Calu3 (cell line): ENCODE data around the gene SLC22A14. TPM values are rescaled to one million over a fixed set of nuclear protein-coding genes. Genes with fewer than 3 reads are reported as not detected.

Source experiments
- BruUV-seq: library from RNA; stranded (reverse); fragments of 400-500 nt; replicated peaks from 2 replicates; lab custom pipeline; 2021; lab: Mats Ljungman, UMichigan
- CTCF ChIA-PET: fragments of 300-600 bp; sonication (Branson Sonifier 250); formaldehyde crosslinking; loops from one replicate; lab custom pipeline; 2022; ENCODE audit warnings: antibody characterized with exemption; lab: Charles Lee
- DNase-seq: peaks from one replicate; pipeline ENCODE4 v3.0.0; 2022
- H3K27ac Mint-ChIP-seq: one replicate; pipeline ENCODE4 v1.8.0; 2022; ENCODE audit warnings: mixed read lengths; ENCODE audit not compliant: unreplicated experiment
- H3K27me3 Mint-ChIP-seq: one replicate; pipeline ENCODE4 v1.8.0; 2022; ENCODE audit warnings: mixed read lengths; ENCODE audit not compliant: unreplicated experiment
- H3K36me3 Mint-ChIP-seq: one replicate; pipeline ENCODE4 v1.8.0; 2022; ENCODE audit warnings: mild to moderate bottlenecking, moderate library complexity, mixed read lengths; ENCODE audit not compliant: insufficient read depth, unreplicated experiment
- H3K4me1 Mint-ChIP-seq: one replicate; pipeline ENCODE4 v1.8.0; 2022; ENCODE audit warnings: mild to moderate bottlenecking, low read depth, mixed read lengths; ENCODE audit not compliant: unreplicated experiment
- H3K4me3 Mint-ChIP-seq: one replicate; pipeline ENCODE4 v1.8.0; 2022; ENCODE audit warnings: mild to moderate bottlenecking, low read depth, moderate library complexity, mixed read lengths; ENCODE audit not compliant: unreplicated experiment
- H3K9me3 Mint-ChIP-seq: one replicate; pipeline ENCODE4 v1.8.0; 2022; ENCODE audit warnings: low read depth, mixed read lengths; ENCODE audit not compliant: unreplicated experiment
- CTCF ChIP-seq: fragments of 200-600 bp; IDR thresholded peaks from one replicate; pipeline ENCODE4 v1.8.0; 2022; ENCODE audit warnings: antibody characterized with exemption; ENCODE audit not compliant: unreplicated experiment
- intact Hi-C: fragments of 100-400 bp; cut with micrococcal nuclease; formaldehyde crosslinking; loops from one replicate; pipeline ENCODE4 v1.10.0; 2022; ENCODE audit not compliant: unreplicated experiment
- total RNA-seq: library from RNA; stranded (reverse); gene quantifications from 2 replicates; pipeline ENCODE4 v1.2.3, GENCODE V29; 2022

The SLC22A14 gene
- total RNA-seq, 1 experiment from 2014 or later: 1.8 TPM

GRCh38 chr3:38276081-38276916 lies 5.8 kb upstream of the SLC22A14 start:
- TF ChIP-seq CTCF: no peak
- no TSS peak for BruUV-seq
- intact Hi-C loops: no loop called here
- no peaks in the 10 kb centered on the region for H3K9me3 Mint-ChIP-seq
- H3K4me1 Mint-ChIP-seq: no peaks in the 10 kb centered on the region
- H3K4me3 Mint-ChIP-seq: no peak overlapping the region
- CTCF ChIA-PET: no interaction called here
- no peaks in the 10 kb centered on the region for H3K27me3 Mint-ChIP-seq
- no peak for DNase-seq
- H3K36me3 Mint-ChIP-seq: peaks cover 6% of the 10 kb centered on the region
- no peak overlapping the region for H3K27ac Mint-ChIP-seq

DNA sequence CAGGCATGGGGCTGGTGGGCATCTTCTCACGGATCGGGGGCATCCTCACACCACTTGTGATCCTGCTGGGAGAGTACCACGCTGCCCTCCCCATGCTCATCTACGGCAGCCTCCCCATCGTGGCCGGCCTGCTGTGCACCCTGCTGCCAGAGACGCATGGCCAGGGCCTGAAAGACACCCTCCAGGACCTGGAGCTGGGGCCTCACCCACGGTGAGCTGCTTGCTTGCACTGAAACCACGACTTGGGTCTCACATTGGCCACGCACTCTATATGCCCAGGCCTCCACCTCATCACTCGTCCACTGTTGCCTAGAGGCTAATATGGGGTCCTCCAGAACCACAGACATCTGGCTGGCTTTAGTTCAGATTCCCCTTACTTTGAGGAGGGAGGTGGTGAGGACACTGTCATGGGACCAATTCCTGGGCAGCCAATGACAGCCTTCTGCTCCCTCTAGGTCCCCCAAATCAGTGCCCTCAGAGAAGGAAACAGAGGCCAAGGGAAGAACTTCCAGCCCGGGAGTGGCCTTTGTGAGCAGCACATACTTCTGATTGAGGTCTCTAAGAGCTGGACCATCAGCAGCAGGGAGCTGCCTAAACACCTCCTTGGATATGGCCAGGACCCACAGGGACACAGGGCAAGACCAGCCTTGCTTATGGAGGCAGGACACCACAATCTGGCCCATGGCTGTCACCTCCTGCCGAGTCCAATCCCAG lies 5.0 kb upstream of the SLC22A14 start:
- no peaks in the 10 kb centered on the region for H3K9me3 Mint-ChIP-seq
- no peak for TF ChIP-seq CTCF
- no peaks in the 10 kb centered on the region for H3K27me3 Mint-ChIP-seq
- CTCF ChIA-PET: no interaction called here
- DNase-seq: no peak
- H3K4me1 Mint-ChIP-seq: no peaks in the 10 kb centered on the region
- BruUV-seq: no TSS peak
- peaks cover 6% of the 10 kb centered on the region for H3K36me3 Mint-ChIP-seq
- intact Hi-C loops: no loop called here
- no peak overlapping the region for H3K4me3 Mint-ChIP-seq
- no peak overlapping the region for H3K27ac Mint-ChIP-seq

DNA sequence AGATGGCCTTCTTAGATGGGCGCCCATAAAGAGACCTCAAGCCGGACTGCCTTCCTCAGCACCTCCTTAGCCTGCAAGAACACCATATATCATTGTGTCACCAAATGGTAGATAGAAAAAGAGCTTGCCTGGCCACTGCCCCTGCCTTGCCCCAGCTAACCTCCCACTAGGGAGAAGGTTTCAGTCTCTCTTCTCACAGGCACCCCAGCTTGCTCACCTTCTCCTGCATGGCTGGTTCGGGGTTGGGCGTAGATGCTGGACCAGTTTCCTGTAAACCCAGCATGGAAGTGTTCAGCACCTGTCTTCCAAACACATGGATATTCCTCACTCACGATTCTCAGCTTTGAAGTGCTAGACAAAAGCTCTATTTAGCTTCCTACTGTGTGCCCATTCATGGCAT lies 3.3 kb upstream of the SLC22A14 start:
- BruUV-seq: no TSS peak
- intact Hi-C loops: no loop called here
- H3K27me3 Mint-ChIP-seq: no peaks in the 10 kb centered on the region
- peaks cover 6% of the 10 kb centered on the region for H3K36me3 Mint-ChIP-seq
- H3K27ac Mint-ChIP-seq: no peak overlapping the region
- H3K9me3 Mint-ChIP-seq: no peaks in the 10 kb centered on the region
- DNase-seq: no peak
- no peak for TF ChIP-seq CTCF
- CTCF ChIA-PET: no interaction called here
- H3K4me1 Mint-ChIP-seq: no peaks in the 10 kb centered on the region
- no peak overlapping the region for H3K4me3 Mint-ChIP-seq

- CTCF ChIA-PET: no interaction called here
- Mint-ChIP-seq H3K27ac (no peak overlapping the region), H3K4me1 (no peaks in the 10 kb centered on the region), H3K27me3 (no peaks in the 10 kb centered on the region), H3K36me3 (peaks cover 3% of the 10 kb centered on the region), H3K9me3 (no peaks in the 10 kb centered on the region), H3K4me3 (no peak overlapping the region)
- no TSS peak for BruUV-seq
- no peak for TF ChIP-seq CTCF
- no peak for DNase-seq
- intact Hi-C loops: no loop called here
Measured at GRCh38 chr3:38283810-38284755, 2.0 kb downstream of the SLC22A14 start.
